ENCODE measurements around the gene TSHZ2.

The TSHZ2 gene

DNA sequence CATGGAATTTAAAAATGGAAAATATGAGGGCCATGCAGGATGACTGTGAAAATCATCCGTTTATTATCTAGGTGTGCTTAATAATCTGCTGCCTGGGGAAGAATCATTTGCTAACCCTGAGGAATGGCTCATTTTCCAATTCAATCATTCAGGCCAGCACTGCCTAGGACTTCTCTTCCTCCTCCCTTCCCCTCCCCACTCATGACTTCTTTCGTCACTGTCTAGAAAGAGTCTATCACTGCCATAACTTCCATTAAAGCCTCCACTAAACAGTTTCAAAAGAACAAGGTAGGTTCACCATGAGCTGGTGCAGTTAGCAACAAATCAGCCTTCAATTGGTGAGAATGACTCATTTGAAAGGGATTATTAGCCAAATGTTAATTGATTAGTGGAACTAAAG, 43.9 kb downstream of the TSHZ2 start:
- TF ChIP-seq, protein P1, sequence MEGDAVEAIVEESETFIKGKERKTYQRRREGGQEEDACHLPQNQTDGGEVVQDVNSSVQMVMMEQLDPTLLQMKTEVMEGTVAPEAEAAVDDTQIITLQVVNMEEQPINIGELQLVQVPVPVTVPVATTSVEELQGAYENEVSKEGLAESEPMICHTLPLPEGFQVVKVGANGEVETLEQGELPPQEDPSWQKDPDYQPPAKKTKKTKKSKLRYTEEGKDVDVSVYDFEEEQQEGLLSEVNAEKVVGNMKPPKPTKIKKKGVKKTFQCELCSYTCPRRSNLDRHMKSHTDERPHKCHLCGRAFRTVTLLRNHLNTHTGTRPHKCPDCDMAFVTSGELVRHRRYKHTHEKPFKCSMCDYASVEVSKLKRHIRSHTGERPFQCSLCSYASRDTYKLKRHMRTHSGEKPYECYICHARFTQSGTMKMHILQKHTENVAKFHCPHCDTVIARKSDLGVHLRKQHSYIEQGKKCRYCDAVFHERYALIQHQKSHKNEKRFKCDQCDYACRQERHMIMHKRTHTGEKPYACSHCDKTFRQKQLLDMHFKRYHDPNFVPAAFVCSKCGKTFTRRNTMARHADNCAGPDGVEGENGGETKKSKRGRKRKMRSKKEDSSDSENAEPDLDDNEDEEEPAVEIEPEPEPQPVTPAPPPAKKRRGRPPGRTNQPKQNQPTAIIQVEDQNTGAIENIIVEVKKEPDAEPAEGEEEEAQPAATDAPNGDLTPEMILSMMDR (IDR thresholded peaks at IDR 0.05), result no peak
- Histone ChIP-seq H3K4me3 (no peak overlapping the region), H3K27ac (no peak overlapping the region)
- no peak for DNase-seq (ENCODE audit: low spot score)

DNA sequence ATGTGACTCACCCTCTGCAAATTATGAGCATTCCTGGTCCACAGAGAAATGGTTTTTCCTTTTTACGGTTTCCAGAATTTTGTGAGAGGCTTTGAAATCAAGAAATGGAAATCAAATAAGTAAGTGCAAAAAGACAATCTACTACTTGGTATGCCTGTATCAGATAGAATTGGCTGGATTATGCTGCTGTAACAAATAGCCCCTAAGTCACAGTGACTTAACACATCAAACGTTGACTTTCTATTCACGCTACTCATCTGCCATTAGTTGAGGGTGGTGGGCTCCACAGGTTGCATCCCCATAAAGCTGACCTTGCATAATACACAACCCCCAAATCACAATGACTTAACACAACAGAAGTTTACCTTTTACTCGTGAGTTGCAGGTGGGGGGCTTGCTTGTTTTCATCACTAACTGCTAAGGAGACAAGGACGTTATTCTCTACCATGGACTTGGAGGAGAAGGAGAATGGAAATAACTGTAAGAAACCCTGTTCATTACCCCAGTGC, 44.4 kb downstream of the TSHZ2 start:
- DNase-seq (ENCODE audit: low spot score), result no peak
- Histone ChIP-seq H3K27ac (no peak overlapping the region), H3K4me3 (no peak overlapping the region)
- TF ChIP-seq, protein P1 (IDR thresholded peaks at IDR 0.05), result no peak

DNA sequence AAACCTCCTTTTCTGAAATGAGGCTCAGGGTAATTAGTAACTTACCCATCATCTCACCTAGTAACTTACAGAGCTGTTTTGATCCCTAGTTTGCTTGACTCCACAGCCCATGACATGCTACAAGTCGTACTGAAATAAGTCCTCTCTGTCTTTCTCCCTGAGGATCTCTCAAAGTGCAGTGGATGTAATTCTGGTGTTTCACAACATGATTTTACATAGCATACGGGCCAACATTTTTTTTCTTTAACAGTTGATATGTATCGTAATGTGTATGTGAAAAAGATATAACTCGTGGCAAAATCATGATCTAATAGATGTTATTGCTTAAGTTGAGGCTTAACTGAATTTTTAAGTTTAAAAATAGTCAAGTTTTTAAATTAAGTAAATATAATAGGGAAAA, 45.0 kb downstream of the TSHZ2 start:
- H3K4me3 ChIP-seq, result no peak overlapping the region
- TF ChIP-seq, protein P1 (IDR thresholded peaks at IDR 0.05), result no peak
- DNase-seq (ENCODE audit: low spot score), result no peak
- no peak overlapping the region for H3K27ac ChIP-seq

DNA sequence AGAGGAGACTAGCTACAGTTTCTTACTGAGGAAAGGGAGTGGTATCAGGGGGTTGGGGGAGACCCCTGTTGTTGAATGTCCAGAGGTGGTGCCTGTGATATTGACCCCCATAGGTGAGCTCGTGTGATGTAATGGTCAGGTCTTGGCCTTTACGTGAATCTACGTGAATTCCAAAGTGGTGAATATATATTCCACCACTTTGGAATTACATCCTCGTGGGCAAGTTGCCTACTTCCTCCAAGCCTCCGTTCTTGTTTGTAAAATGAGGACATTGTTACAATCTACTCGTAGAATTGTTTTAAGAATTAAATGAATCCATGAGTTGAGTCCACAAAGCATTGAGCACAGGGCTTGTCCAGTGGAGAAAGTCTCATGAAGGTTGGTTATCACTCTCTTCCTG, 47.3 kb downstream of the TSHZ2 start:
- Histone ChIP-seq H3K27ac (no peak overlapping the region), H3K4me3 (no peak overlapping the region)
- TF ChIP-seq, protein P1 (IDR thresholded peaks at IDR 0.05), result no peak
- no peak for DNase-seq (ENCODE audit: low spot score)

DNA sequence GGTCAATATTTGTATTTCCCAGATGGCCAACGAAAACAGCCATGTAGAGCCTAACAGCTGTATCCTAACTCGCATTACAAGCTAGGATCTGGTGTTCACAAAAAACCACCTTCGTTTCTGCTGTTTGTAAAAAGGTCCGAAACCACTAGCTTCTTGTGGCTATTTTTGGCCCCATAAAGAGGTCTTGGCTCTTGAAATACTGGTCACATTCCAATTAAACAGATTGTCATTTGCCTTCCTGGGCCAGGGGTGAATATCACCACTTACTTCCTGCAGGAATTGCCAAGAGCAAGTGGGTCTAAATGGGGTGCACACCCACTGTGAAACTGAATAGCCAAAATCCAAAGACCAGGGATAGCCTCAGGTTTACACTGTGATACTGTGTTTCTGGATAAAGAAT, 48.2 kb downstream of the TSHZ2 start:
- DNase-seq (ENCODE audit: low spot score), result no peak
- TF ChIP-seq, protein P1 (IDR thresholded peaks at IDR 0.05), result no peak
- no peak overlapping the region for H3K4me3 ChIP-seq
- H3K27ac ChIP-seq, result no peak overlapping the region

DNA sequence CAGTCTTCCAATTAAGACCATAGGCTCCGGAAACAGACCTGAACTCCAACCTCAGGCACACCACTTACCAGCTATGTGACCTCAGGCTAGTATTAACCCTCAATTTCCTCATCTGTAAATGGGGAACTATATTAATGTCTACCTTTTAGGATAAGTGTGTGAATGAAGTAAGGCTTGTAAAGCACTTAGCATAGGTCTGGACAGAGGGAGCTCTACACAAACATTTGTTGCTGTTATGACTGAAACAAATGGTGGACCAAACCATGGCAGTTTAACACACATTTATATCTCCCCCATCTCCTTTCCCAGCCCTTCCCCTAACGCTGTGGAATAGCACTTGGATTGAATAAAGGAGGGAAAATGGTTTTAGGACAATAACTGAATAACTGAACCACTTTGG, 48.7 kb downstream of the TSHZ2 start:
- no peak overlapping the region for H3K27ac ChIP-seq
- H3K4me3 ChIP-seq, result no peak overlapping the region
- no peak for DNase-seq (ENCODE audit: low spot score)
- TF ChIP-seq, protein P1 (IDR thresholded peaks at IDR 0.05), result no peak

DNA sequence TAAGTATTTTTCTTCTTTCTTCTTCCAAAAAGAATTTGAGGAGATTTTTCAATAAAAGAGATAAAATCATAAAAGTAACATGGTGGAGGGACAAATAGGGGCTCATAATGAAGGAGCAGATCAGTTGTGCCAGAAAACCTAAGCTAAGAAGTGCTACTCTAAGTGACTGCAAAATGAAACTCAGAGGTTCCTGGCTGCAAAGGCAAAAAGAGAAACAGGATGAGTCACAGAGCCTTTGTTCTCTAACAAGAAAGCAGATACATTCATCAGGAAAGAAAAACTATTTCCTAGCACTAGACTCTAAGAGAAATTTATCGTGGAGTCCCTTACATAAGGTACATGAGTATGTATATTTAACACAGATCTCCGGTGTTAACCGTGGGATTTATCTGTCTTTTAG, 49.8 kb downstream of the TSHZ2 start:
- DNase-seq (ENCODE audit: low spot score), result no peak
- TF ChIP-seq, protein P1 (IDR thresholded peaks at IDR 0.05), result no peak
- Histone ChIP-seq H3K27ac (no peak overlapping the region), H3K4me3 (no peak overlapping the region)

Measured in coronary artery (tissue), 2 donors.